ENCODE measurements around the gene RAB5IF. TPM values are rescaled to one million over a fixed set of nuclear protein-coding genes. Genes with fewer than 3 reads are reported as not detected.
A peak's percentile ranks its signal among the peaks of the same experiment; 100 is the strongest.

RAB5IF gene
- total RNA-seq, 4 donors from 2014 or later = 56.9 to 105 (median 85.1) TPM

GRCh38 chr20:36599912-36600345 lies 5.7 kb upstream of the RAB5IF start:
- TF ChIP-seq, protein P1, sequence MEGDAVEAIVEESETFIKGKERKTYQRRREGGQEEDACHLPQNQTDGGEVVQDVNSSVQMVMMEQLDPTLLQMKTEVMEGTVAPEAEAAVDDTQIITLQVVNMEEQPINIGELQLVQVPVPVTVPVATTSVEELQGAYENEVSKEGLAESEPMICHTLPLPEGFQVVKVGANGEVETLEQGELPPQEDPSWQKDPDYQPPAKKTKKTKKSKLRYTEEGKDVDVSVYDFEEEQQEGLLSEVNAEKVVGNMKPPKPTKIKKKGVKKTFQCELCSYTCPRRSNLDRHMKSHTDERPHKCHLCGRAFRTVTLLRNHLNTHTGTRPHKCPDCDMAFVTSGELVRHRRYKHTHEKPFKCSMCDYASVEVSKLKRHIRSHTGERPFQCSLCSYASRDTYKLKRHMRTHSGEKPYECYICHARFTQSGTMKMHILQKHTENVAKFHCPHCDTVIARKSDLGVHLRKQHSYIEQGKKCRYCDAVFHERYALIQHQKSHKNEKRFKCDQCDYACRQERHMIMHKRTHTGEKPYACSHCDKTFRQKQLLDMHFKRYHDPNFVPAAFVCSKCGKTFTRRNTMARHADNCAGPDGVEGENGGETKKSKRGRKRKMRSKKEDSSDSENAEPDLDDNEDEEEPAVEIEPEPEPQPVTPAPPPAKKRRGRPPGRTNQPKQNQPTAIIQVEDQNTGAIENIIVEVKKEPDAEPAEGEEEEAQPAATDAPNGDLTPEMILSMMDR (IDR thresholded peaks at IDR 0.05) = no peak
- no peak for TF ChIP-seq POLR2A (IDR thresholded peaks at IDR 0.05)
- Histone ChIP-seq H3K4me3 (replicated peaks in 1 of 3) (no peak overlapping the region), H3K27ac (no peak overlapping the region), H3K27me3 (no peaks in the 10 kb centered on the region), H3K36me3 (no peaks in the 10 kb centered on the region), H3K4me1 (peaks cover 0 to 6% of the 10 kb centered on the region in 2 donors), H3K9me3 (no peaks in the 10 kb centered on the region)
- DNase-seq = no peak
- intact Hi-C loops (cut with DNase I) = loop anchor here (5.0 to 10.0 kb wide), 3 partner anchors 43 to 155 kb away; no protein-coding TSS in a partner anchor
- WGBS, 2 donors = 53 to 62% methylated on average over 5 of the region's 5 CpGs

GRCh38 chr20:36601540-36601939 lies 4.0 kb upstream of the RAB5IF start:
- intact Hi-C loops (cut with DNase I) = loop anchor here (5.0 to 10.0 kb wide), 3 partner anchors 44 to 153 kb away; no protein-coding TSS in a partner anchor
- TF ChIP-seq POLR2A (IDR thresholded peaks at IDR 0.05) = no peak
- TF ChIP-seq, protein P1 (IDR thresholded peaks at IDR 0.05) = no peak
- 57 to 64% methylated on average over 1 of the region's 1 CpG for WGBS, 2 donors
- H3K36me3 ChIP-seq = no peaks in the 10 kb centered on the region
- H3K9me3 ChIP-seq = no peaks in the 10 kb centered on the region
- no peaks in the 10 kb centered on the region for H3K27me3 ChIP-seq
- no peak overlapping the region for H3K4me3 ChIP-seq (replicated peaks in 1 of 3)
- H3K4me1 ChIP-seq = peaks cover 2 to 11% of the 10 kb centered on the region in 2 donors
- no peak overlapping the region for H3K27ac ChIP-seq
- no peak for DNase-seq

GRCh38 chr20:36604952-36605398 lies 604 bp upstream of the RAB5IF start:
- 42 to 54% methylated on average over 15 of the region's 15 CpGs for WGBS, 2 donors
- H3K4me1 ChIP-seq = peaks cover 10 to 18% of the 10 kb centered on the region in 2 donors
- intact Hi-C loops (cut with DNase I) = loop anchor here (5.0 to 10.0 kb wide), 3 partner anchors 48 to 150 kb away; no protein-coding TSS in a partner anchor
- no peaks in the 10 kb centered on the region for H3K27me3 ChIP-seq
- peak; percentile 37 to 39 for DNase-seq
- no peaks in the 10 kb centered on the region for H3K9me3 ChIP-seq
- peak overlapping the region; percentile 67 to 90 (median 78) for H3K27ac ChIP-seq
- H3K4me3 ChIP-seq (replicated peaks in 1 of 3) = no peak overlapping the region
- TF ChIP-seq, protein P1 (IDR thresholded peaks at IDR 0.05) = no peak
- no peak for TF ChIP-seq POLR2A (IDR thresholded peaks at IDR 0.05)
- peaks cover 8 to 16% of the 10 kb centered on the region in 2 donors for H3K36me3 ChIP-seq

GRCh38 chr20:36606158-36607066 lies 833 bp downstream of the RAB5IF start:
- intact Hi-C loops (cut with DNase I) = loop anchor here (10.0 kb wide), 2 partner anchors 142 to 148 kb away; no protein-coding TSS in a partner anchor
- no peaks in the 10 kb centered on the region for H3K9me3 ChIP-seq
- no peaks in the 10 kb centered on the region for H3K27me3 ChIP-seq
- DNase-seq = peak; percentile 15 to 26
- H3K4me1 ChIP-seq = peaks cover 10 to 17% of the 10 kb centered on the region in 2 donors
- H3K4me3 ChIP-seq (replicated peaks in 1 of 3) = peak overlapping the region; percentile 85 to 100 (median 98)
- peak overlapping the region in 2 of 3 donors; percentile 64 to 76 for H3K27ac ChIP-seq
- TF ChIP-seq POLR2A (IDR thresholded peaks at IDR 0.05) = no peak
- TF ChIP-seq, protein P1 (IDR thresholded peaks at IDR 0.05) = no peak
- 4% methylated on average over 25 to 30 of the region's 31 CpGs for WGBS, 2 donors
- H3K36me3 ChIP-seq = peaks cover 22 to 29% of the 10 kb centered on the region in 2 donors

Data from thyroid gland (tissue), 4 donors.